Measurements from ENCODE around the gene TBC1D22A.

DNA sequence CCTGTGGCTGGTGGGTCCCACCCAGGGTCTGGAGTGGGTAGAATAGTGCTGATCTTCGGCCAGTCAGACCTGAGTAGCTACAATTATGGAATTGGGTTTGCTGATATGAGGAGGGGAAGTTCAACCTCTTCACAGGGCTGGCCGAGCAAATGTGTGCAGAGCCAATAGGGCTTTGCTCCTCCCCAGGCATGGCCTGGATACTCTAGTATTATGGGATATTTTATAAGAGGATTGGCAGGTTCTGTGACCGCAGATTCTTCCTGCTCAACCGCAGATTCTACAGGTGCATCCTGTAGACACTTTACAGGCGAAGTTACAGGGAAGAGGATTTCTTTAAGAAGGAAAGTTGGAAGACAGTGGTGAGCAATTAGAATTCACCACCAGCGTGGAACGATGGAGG, 44.3 kb downstream of the TBC1D22A start:
- TF ChIP-seq EZH2 (IDR thresholded peaks at IDR 0.05; ENCODE audit: low read length) (no peak), CTCF (optimal IDR thresholded peaks at IDR 0.05 in 1 of 3, IDR thresholded peaks at IDR 0.05 in 1 of 3, conservative IDR thresholded peaks at IDR 0.05 in 1 of 3; ENCODE audit: extremely low read depth in 1 of 3, insufficient read depth in 2 of 3, low read length in 3 of 3) (no peak)

Measured in keratinocyte (primary cell).